HG03575 (cell line): Measurements from ENCODE around the gene GABRB1.

ENCODE experiments used
- ATAC-seq: cut with Tn5 transposase; IDR thresholded peaks from one replicate; pipeline ENCODE4 v1.9.1; 2021; ENCODE audit not compliant: unreplicated experiment, insufficient number of reproducible peaks, low FRiP score; ENCODE audit errors: extremely low read depth

The GABRB1 gene

GRCh38 chr4:47040828-47041227, 9.5 kb downstream of the GABRB1 start:
- no peak for ATAC-seq

- ATAC-seq = no peak
Measured at GRCh38 chr4:47043821-47044220, 12.5 kb downstream of the GABRB1 start.

GRCh38 chr4:47045261-47045660, 13.9 kb downstream of the GABRB1 start:
- ATAC-seq = no peak

- ATAC-seq = no peak
Measured at GRCh38 chr4:47049347-47049746, 18.0 kb downstream of the GABRB1 start.

- ATAC-seq = no peak
Measured at GRCh38 chr4:47050761-47051725, 19.7 kb downstream of the GABRB1 start.

GRCh38 chr4:47053485-47053884, 22.1 kb downstream of the GABRB1 start:
- ATAC-seq = no peak

GRCh38 chr4:47054130-47054529, 22.8 kb downstream of the GABRB1 start:
- no peak for ATAC-seq

GRCh38 chr4:47057991-47058390, 26.6 kb downstream of the GABRB1 start:
- ATAC-seq = no peak

GRCh38 chr4:47060561-47060960, 29.2 kb downstream of the GABRB1 start:
- ATAC-seq = no peak

- ATAC-seq = no peak
Measured at GRCh38 chr4:47061435-47061834, 30.1 kb downstream of the GABRB1 start.

GRCh38 chr4:47065051-47065481, 33.7 kb downstream of the GABRB1 start:
- no peak for ATAC-seq

GRCh38 chr4:47068986-47069385, 37.6 kb downstream of the GABRB1 start:
- no peak for ATAC-seq

GRCh38 chr4:47071901-47072341, 40.6 kb downstream of the GABRB1 start:
- no peak for ATAC-seq

- ATAC-seq = no peak
Measured at GRCh38 chr4:47073647-47074046, 42.3 kb downstream of the GABRB1 start.

- ATAC-seq = no peak
Measured at GRCh38 chr4:47074816-47075215, 43.4 kb downstream of the GABRB1 start.

GRCh38 chr4:47075262-47075661, 43.9 kb downstream of the GABRB1 start:
- no peak for ATAC-seq

GRCh38 chr4:47075919-47076318, 44.6 kb downstream of the GABRB1 start:
- no peak for ATAC-seq

- ATAC-seq = no peak
Measured at GRCh38 chr4:47084111-47084510, 52.7 kb downstream of the GABRB1 start.

- no peak for ATAC-seq
Measured at GRCh38 chr4:47084795-47085194, 53.4 kb downstream of the GABRB1 start.

- ATAC-seq = no peak
Measured at GRCh38 chr4:47088298-47088697, 56.9 kb downstream of the GABRB1 start.

- ATAC-seq = no peak
Measured at GRCh38 chr4:47095884-47096283, 64.5 kb downstream of the GABRB1 start.
